GM12892 (cell line): Measurements from ENCODE around the gene TMPRSS9.
"Not testable (repeated sequence)": the region's sequence is repeated elsewhere in the genome, so short reads cannot be mapped to it uniquely, and the experiment has no call there.

Experiments used
- DNase-seq: peaks from one replicate; pipeline ENCODE4 v3.0.0; 2011; ENCODE audit not compliant: insufficient read length
- FAIRE-seq: peaks from 2 replicates; lab custom pipeline; 2011; peaks lifted over from hg19 to GRCh38; lab: Jason Lieb, UNC
- POLR2A ChIP-seq: IDR thresholded peaks from 2 replicates; pipeline ENCODE4 v1.6.1; 2011; ENCODE audit warnings: low read depth, low read length, control low read depth
- POLR2AphosphoS5 ChIP-seq: IDR thresholded peaks from 2 replicates; pipeline ENCODE4 v1.6.1; 2011; ENCODE audit warnings: low read depth, low read length, control low read depth
- TAF1 ChIP-seq: IDR thresholded peaks from 2 replicates; pipeline ENCODE4 v1.6.1; 2011; ENCODE audit warnings: low read depth, mild to moderate bottlenecking, control low read depth, low read length, borderline replicate concordance

The TMPRSS9 gene

GRCh38 chr19:2338751-2339643 lies 21.1 kb upstream of the TMPRSS9 start:
- FAIRE-seq (no peak), DNase-seq (no peak)
- TF ChIP-seq POLR2A (no peak), POLR2AphosphoS5 (no peak), TAF1 (no peak)

- FAIRE-seq (no peak), DNase-seq (no peak)
- TF ChIP-seq POLR2AphosphoS5 (no peak), TAF1 (no peak), POLR2A (no peak)
Measured at GRCh38 chr19:2339644-2340310, 20.3 kb upstream of the TMPRSS9 start.

GRCh38 chr19:2340496-2341243 lies 19.4 kb upstream of the TMPRSS9 start:
- FAIRE-seq = no peak
- TF ChIP-seq POLR2A (no peak), TAF1 (no peak), POLR2AphosphoS5 (no peak)
- DNase-seq = no peak

GRCh38 chr19:2341244-2341751 lies 18.8 kb upstream of the TMPRSS9 start:
- no peak for DNase-seq
- TF ChIP-seq TAF1 (no peak), POLR2AphosphoS5 (no peak), POLR2A (no peak)
- no peak for FAIRE-seq

GRCh38 chr19:2341982-2342381 lies 18.1 kb upstream of the TMPRSS9 start:
- no peak for TF ChIP-seq POLR2A
- no peak for TF ChIP-seq POLR2AphosphoS5
- TF ChIP-seq TAF1 = no peak
- FAIRE-seq (no peak), DNase-seq (no peak)

GRCh38 chr19:2342656-2343288 lies 17.3 kb upstream of the TMPRSS9 start:
- TF ChIP-seq TAF1 = no peak
- TF ChIP-seq POLR2AphosphoS5 = no peak
- no peak for FAIRE-seq
- no peak for DNase-seq

- FAIRE-seq (no peak), DNase-seq (no peak)
- TF ChIP-seq POLR2AphosphoS5 (no peak), POLR2A (no peak)
Measured at GRCh38 chr19:2343289-2343982, 16.6 kb upstream of the TMPRSS9 start.

- DNase-seq (no peak), FAIRE-seq (no peak)
- TF ChIP-seq POLR2AphosphoS5 (no peak), POLR2A (no peak)
Measured at GRCh38 chr19:2344381-2344870, 15.6 kb upstream of the TMPRSS9 start.

- TF ChIP-seq POLR2AphosphoS5 (no peak), TAF1 (no peak), POLR2A (no peak)
- DNase-seq = no peak
- no peak for FAIRE-seq
Measured at GRCh38 chr19:2345076-2345475, 15.0 kb upstream of the TMPRSS9 start.

- no peak for DNase-seq
- TF ChIP-seq POLR2A (no peak), TAF1 (no peak), POLR2AphosphoS5 (no peak)
- no peak for FAIRE-seq
Measured at GRCh38 chr19:2345794-2346663, 14.0 kb upstream of the TMPRSS9 start.

GRCh38 chr19:2349818-2350217 lies 10.2 kb upstream of the TMPRSS9 start:
- not testable (repeated sequence) for FAIRE-seq, DNase-seq
